Activated B cell treated with CpG ODN at 0.5 μM for 24 hours (primary cell): Measurements from ENCODE around the gene NIT1. TPM values are rescaled to one million over a fixed set of nuclear protein-coding genes. Genes with fewer than 3 reads are reported as not detected.

Source experiments
- ATAC-seq: fragments of 200-7000 bp; cut with Tn5 transposase; one replicate; pipeline ENCODE4 v1.10.0; 2021; ENCODE audit warnings: low read depth, mild to moderate bottlenecking, moderate library complexity
- CTCF ChIA-PET: fragments of 350-600 bp; sonication (Branson Sonifier 250); formaldehyde crosslinking; loops from one replicate; lab custom pipeline; 2021; ENCODE audit warnings: antibody characterized with exemption; lab: Charles Lee
- POLR2A ChIA-PET: fragments of 350-600 bp; sonication (Branson Sonifier 250); formaldehyde crosslinking; loops from one replicate; lab custom pipeline; 2021; ENCODE audit warnings: antibody characterized with exemption; lab: Charles Lee
- DNase-seq: peaks from one replicate; pipeline ENCODE4 v3.0.0; 2022
- H3K27ac Mint-ChIP-seq: one replicate; pipeline ENCODE4 v1.8.0; 2020; ENCODE audit warnings: mixed read lengths
- H3K27me3 Mint-ChIP-seq: one replicate; pipeline ENCODE4 v1.8.0; 2021; ENCODE audit warnings: mixed read lengths
- H3K36me3 Mint-ChIP-seq: one replicate; pipeline ENCODE4 v1.8.0; 2021; ENCODE audit warnings: low read depth, mixed read lengths
- H3K4me1 Mint-ChIP-seq: one replicate; pipeline ENCODE4 v1.8.0; 2021; ENCODE audit warnings: mixed read lengths
- H3K4me3 Mint-ChIP-seq: one replicate; pipeline ENCODE4 v1.8.0; 2020; ENCODE audit warnings: mild to moderate bottlenecking, mixed read lengths
- H3K9me3 Mint-ChIP-seq: one replicate; pipeline ENCODE4 v1.8.0; 2020; ENCODE audit warnings: mixed read lengths
- CTCF ChIP-seq: fragments of 200-600 bp; IDR thresholded peaks from one replicate; pipeline ENCODE4 v1.8.0; 2022; ENCODE audit warnings: antibody characterized with exemption, mild to moderate bottlenecking
- intact Hi-C: fragments of 100-400 bp; cut with micrococcal nuclease; formaldehyde crosslinking; loops from one replicate; pipeline ENCODE4 v1.15.1; 2024
- total RNA-seq: library from RNA; stranded (reverse); gene quantifications from 2 replicates; pipeline ENCODE4 v1.2.3, GENCODE V29; 2022

The NIT1 gene
- total RNA-seq, 1 donor from 2014 or later: 43.9 TPM

DNA sequence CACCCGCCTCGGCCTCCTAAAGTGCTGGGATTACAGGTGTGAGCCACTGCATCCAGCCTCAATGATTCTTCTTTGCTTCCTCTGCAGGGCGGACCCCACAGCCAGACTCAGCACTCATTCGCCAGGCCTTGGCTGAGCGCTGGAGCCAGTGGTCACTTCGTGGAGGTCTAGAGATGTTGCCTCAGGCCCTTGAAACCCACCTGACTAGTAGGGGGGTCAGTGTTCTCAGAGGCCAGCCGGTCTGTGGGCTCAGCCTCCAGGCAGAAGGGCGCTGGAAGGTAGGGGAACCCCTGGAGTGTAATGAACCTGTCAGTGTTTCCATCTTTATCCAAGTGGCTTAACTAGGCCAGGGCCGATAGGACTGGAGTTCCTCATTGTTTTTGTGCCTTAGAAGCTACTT is 51.0 kb downstream of the NIT1 start:
- no peak for DNase-seq
- ChIA-PET CTCF (no interaction called here), POLR2A (interaction anchor here (1.8 kb wide), 1 partner anchor 13 kb away, joined by 6 read pairs; no protein-coding TSS in a partner anchor)
- peaks cover 36% of the 10 kb centered on the region for H3K4me1 Mint-ChIP-seq
- intact Hi-C loops: no loop called here
- H3K36me3 Mint-ChIP-seq: peaks cover 68% of the 10 kb centered on the region
- H3K4me3 Mint-ChIP-seq: no peak overlapping the region
- no peak for TF ChIP-seq CTCF
- ATAC-seq: no peak
- H3K9me3 Mint-ChIP-seq: no peaks in the 10 kb centered on the region
- H3K27ac Mint-ChIP-seq: no peak overlapping the region
- H3K27me3 Mint-ChIP-seq: no peaks in the 10 kb centered on the region

Other genes starting within 250 kb of the NIT1 start
- not detected in 2 replicates for gene ITLN1, start 232.9 kb upstream of the NIT1 start, total RNA-seq
- gene ITLN2, start 163.3 kb upstream of the NIT1 start, total RNA-seq: not detected in 2 replicates
- gene F11R, start 97.0 kb upstream of the NIT1 start, total RNA-seq: 11.1 and 11.6 TPM in 2 replicates
- 69.8 and 70.2 TPM in 2 replicates for gene TSTD1, start 79.1 kb upstream of the NIT1 start, total RNA-seq
- 134 and 143 TPM in 2 replicates for gene USF1, start 72.1 kb upstream of the NIT1 start, total RNA-seq
- 154 and 158 TPM in 2 replicates for gene ARHGAP30, start 48.2 kb upstream of the NIT1 start, total RNA-seq
- not detected in 2 replicates for gene NECTIN4, start 28.5 kb upstream of the NIT1 start, total RNA-seq
- 2.9 and 3.6 TPM in 2 replicates for gene KLHDC9, start 19.7 kb upstream of the NIT1 start, total RNA-seq
- 43.8 and 67.9 TPM in 2 replicates for gene PFDN2, start 68 bp upstream of the NIT1 start, total RNA-seq
- gene DEDD, start 14.6 kb downstream of the NIT1 start, total RNA-seq: 39.5 and 40.5 TPM in 2 replicates
- gene UFC1, start 35.9 kb downstream of the NIT1 start, total RNA-seq: 107 and 127 TPM in 2 replicates
- gene USP21, start 41.4 kb downstream of the NIT1 start, total RNA-seq: 31.9 and 38.1 TPM in 2 replicates
- 31.5 and 40.7 TPM in 2 replicates for gene PPOX, start 48.3 kb downstream of the NIT1 start, total RNA-seq
- gene B4GALT3, start 59.4 kb downstream of the NIT1 start, total RNA-seq: 40.7 and 41.7 TPM in 2 replicates
- not detected in 2 replicates for gene ADAMTS4, start 80.9 kb downstream of the NIT1 start, total RNA-seq
- gene NDUFS2, start 84.3 kb downstream of the NIT1 start, total RNA-seq: 69.1 and 73.9 TPM in 2 replicates
- 0.60 and 0.69 TPM in 2 replicates for gene FCER1G, start 97.2 kb downstream of the NIT1 start, total RNA-seq
- not detected in 2 replicates for gene APOA2, start 105.5 kb downstream of the NIT1 start, total RNA-seq
- 11.7 and 12.4 TPM in 2 replicates for gene TOMM40L, start 108.0 kb downstream of the NIT1 start, total RNA-seq
- gene NR1I3, start 120.1 kb downstream of the NIT1 start, total RNA-seq: 0.15 TPM in 1 of 2 replicates, not detected in the other
- gene PCP4L1, start 140.6 kb downstream of the NIT1 start, total RNA-seq: not detected in 2 replicates
- gene MPZ, start 191.9 kb downstream of the NIT1 start, total RNA-seq: 5.8 and 6.6 TPM in 2 replicates
- gene SDHC, start 196.3 kb downstream of the NIT1 start, total RNA-seq: 160 and 179 TPM in 2 replicates
- gene CFAP126, start 249.8 kb downstream of the NIT1 start, total RNA-seq: not detected in 2 replicates